RPMI7951 (cell line): Measurements from ENCODE around the gene ACR. TPM values are rescaled to one million over a fixed set of nuclear protein-coding genes. Genes with fewer than 3 reads are reported as not detected.

Source experiments
- DNase-seq: peaks from one replicate; pipeline ENCODE4 v3.0.0-alpha.2; 2012; ENCODE audit warnings: low read depth
- total RNA-seq: library from RNA; depleted of rRNA; stranded (reverse); fragments of >200 nt; shearing (Covaris generic); gene quantifications from 2 replicates; pipeline ENCODE4 v1.2.3, GENCODE V29; 2014

ACR gene
- total RNA-seq, 1 experiment from 2014 or later = not detected

GRCh38 chr22:50702821-50703725 lies 34.9 kb upstream of the ACR start:
- DNase-seq = no peak

- DNase-seq = no peak
Observed at GRCh38 chr22:50703726-50704509, 34.1 kb upstream of the ACR start.

- DNase-seq = no peak
Observed at GRCh38 chr22:50704510-50705218, 33.3 kb upstream of the ACR start.

GRCh38 chr22:50705219-50705691 lies 32.7 kb upstream of the ACR start:
- DNase-seq = peak; percentile 16

GRCh38 chr22:50705851-50706351 lies 32.1 kb upstream of the ACR start:
- no peak for DNase-seq

- no peak for DNase-seq
Observed at GRCh38 chr22:50706481-50707125, 31.4 kb upstream of the ACR start.

GRCh38 chr22:50708474-50708873 lies 29.5 kb upstream of the ACR start:
- no peak for DNase-seq

- no peak for DNase-seq
Observed at GRCh38 chr22:50708996-50709395, 29.0 kb upstream of the ACR start.

GRCh38 chr22:50710221-50710620 lies 27.8 kb upstream of the ACR start:
- DNase-seq = no peak

GRCh38 chr22:50710886-50711285 lies 27.1 kb upstream of the ACR start:
- no peak for DNase-seq

- peak; percentile 20 for DNase-seq
Observed at GRCh38 chr22:50711446-50712340, 26.3 kb upstream of the ACR start.

GRCh38 chr22:50712341-50713007 lies 25.5 kb upstream of the ACR start:
- DNase-seq = no peak

- no peak for DNase-seq
Observed at GRCh38 chr22:50713008-50713385, 25.0 kb upstream of the ACR start.

- DNase-seq = no peak
Observed at GRCh38 chr22:50713571-50714056, 24.4 kb upstream of the ACR start.

GRCh38 chr22:50714150-50714549 lies 23.9 kb upstream of the ACR start:
- no peak for DNase-seq

- DNase-seq = no peak
Observed at GRCh38 chr22:50714631-50715179, 23.3 kb upstream of the ACR start.

GRCh38 chr22:50715250-50715649 lies 22.8 kb upstream of the ACR start:
- DNase-seq = no peak

- DNase-seq = no peak
Observed at GRCh38 chr22:50715776-50716175, 22.2 kb upstream of the ACR start.

GRCh38 chr22:50716290-50717024 lies 21.5 kb upstream of the ACR start:
- no peak for DNase-seq
